Measurements from ENCODE around the gene LRFN5.

Gene LRFN5

DNA sequence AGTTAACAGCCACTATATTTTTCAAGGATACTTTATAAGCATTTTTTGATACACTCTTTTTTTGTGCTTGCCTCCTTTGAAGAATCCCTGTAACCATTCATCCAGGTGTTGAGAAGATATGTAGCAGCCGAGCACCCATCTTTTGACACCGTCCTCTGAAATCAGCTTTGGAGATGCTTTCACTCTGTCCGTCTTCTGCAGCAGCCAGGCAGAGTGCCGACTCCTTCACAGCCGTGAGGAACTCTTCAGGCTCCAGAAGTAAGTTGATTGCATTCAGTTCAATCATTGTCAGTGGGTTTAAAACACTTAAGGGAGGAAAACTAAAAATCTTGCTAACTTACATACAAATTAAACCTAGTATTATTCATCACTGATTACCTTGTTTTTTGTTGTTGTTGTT is 160.1 kb downstream of the LRFN5 start:
- in situ Hi-C loops (cut with HindIII; ENCODE audit: low sequenced_read_pairs): no loop called here

DNA sequence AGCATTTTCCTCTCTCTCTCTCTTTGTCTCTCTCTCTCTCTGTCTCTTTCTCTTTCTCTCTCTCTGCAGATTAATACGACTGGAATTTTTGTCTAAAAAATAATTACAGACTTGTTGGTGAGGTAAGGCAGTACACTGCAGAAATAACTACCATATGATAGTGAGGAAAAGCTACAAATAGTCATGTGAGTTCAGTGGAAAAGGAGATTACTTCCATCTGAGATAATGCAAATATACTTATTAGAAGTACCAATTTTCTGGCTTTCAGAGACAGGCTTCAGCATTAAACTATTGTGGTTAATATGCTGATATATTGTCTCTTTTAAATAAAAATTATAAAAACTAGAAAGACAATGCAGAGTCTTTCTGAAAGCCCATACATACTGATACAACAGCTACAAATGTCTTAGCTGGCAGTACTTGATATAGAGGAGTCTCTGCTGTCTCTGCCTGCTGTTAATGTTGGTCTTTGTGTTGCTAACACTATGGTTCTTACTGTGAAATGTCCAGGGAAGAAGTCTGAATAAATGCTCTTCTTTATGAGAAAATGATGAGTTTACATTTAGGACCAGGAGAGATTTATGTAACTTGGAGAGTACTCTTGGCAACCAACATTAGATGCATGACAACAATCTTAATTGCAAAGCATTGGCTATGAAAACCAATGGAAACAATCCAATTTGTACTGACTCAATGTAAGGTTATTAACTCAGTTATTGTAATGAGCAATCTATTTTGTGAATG is 167.0 kb downstream of the LRFN5 start:
- TF ChIP-seq, protein P1, sequence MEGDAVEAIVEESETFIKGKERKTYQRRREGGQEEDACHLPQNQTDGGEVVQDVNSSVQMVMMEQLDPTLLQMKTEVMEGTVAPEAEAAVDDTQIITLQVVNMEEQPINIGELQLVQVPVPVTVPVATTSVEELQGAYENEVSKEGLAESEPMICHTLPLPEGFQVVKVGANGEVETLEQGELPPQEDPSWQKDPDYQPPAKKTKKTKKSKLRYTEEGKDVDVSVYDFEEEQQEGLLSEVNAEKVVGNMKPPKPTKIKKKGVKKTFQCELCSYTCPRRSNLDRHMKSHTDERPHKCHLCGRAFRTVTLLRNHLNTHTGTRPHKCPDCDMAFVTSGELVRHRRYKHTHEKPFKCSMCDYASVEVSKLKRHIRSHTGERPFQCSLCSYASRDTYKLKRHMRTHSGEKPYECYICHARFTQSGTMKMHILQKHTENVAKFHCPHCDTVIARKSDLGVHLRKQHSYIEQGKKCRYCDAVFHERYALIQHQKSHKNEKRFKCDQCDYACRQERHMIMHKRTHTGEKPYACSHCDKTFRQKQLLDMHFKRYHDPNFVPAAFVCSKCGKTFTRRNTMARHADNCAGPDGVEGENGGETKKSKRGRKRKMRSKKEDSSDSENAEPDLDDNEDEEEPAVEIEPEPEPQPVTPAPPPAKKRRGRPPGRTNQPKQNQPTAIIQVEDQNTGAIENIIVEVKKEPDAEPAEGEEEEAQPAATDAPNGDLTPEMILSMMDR (IDR thresholded peaks at IDR 0.05; ENCODE audit: low read depth, low read length): no peak
- DNase-seq (ENCODE audit: low read depth, low spot score): no peak
- no peak overlapping the region for H3K4me3 ChIP-seq (ENCODE audit: low read depth, low read length)
- in situ Hi-C loops (cut with HindIII; ENCODE audit: low sequenced_read_pairs): no loop called here

More for the DNA sequence above, 160.1 kb downstream of the LRFN5 start:
- TF ChIP-seq, protein P1 (IDR thresholded peaks at IDR 0.05; ENCODE audit: low read depth, low read length): no peak
- no peak for DNase-seq (ENCODE audit: low read depth, low spot score)
- H3K4me3 ChIP-seq (ENCODE audit: low read depth, low read length): no peak overlapping the region

DNA sequence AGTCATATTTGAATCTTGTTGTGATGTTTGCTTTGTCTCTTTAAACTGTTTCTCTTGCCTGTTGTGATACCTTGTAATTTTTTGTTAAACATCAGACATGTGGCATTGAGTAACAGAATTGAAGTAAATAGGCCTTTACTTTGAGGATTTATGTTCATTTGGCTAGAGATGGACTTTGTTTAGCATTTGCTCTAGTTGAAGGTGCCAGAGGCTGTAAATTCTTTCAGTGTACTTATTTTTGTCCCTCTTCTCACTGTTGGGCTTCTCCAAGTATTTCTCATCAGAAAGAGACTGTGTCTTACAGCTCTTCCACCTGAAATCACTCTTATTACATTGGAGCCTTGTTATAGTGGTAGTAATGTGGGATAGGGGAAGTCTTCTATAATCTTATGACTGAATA is 175.8 kb downstream of the LRFN5 start:
- H3K4me3 ChIP-seq (ENCODE audit: low read depth, low read length): no peak overlapping the region
- TF ChIP-seq, protein P1 (IDR thresholded peaks at IDR 0.05; ENCODE audit: low read depth, low read length): no peak
- in situ Hi-C loops (cut with HindIII; ENCODE audit: low sequenced_read_pairs): no loop called here
- no peak for DNase-seq (ENCODE audit: low read depth, low spot score)

DNA sequence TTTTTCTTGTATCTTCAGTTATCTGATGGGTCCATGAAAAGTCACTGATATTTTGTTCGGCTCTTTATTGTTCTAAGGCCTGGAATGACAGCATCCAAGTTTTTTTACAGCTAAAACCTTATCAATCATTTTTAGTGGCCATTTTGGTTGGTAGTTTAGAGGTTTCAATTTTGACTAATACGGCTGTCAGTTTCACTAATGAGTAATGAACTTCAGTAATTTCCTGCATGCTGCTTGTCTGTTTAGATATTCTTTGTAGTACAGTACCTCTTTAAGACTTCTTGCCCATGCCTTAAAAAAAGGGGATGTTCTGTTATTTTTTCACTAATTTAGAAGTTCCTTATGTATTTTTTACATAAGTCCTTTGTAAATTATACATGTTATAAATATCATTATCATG is 176.7 kb downstream of the LRFN5 start:
- no peak for DNase-seq (ENCODE audit: low read depth, low spot score)
- no peak overlapping the region for H3K4me3 ChIP-seq (ENCODE audit: low read depth, low read length)
- in situ Hi-C loops (cut with HindIII; ENCODE audit: low sequenced_read_pairs): no loop called here
- TF ChIP-seq, protein P1 (IDR thresholded peaks at IDR 0.05; ENCODE audit: low read depth, low read length): no peak

DNA sequence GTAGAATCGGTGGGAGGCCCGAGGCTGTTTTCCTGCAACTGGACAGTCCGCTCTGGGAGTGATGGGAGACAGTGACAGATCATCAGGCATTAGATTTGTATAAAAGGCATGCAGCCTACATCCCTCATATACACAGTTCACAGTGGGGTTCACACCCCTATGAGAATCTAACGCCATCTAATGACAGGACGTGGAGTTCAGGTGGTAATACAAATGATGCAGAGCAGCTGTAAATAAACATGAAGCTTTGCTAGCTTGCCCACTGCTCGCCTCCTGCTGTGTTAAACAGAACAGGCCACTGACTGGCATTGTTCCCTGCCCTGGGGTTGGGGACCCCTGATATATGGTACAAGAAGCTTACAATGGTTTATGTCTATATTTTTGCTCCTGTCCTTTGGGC is 179.0 kb downstream of the LRFN5 start:
- DNase-seq (ENCODE audit: low read depth, low spot score): no peak
- no peak overlapping the region for H3K4me3 ChIP-seq (ENCODE audit: low read depth, low read length)
- in situ Hi-C loops (cut with HindIII; ENCODE audit: low sequenced_read_pairs): no loop called here
- TF ChIP-seq, protein P1 (IDR thresholded peaks at IDR 0.05; ENCODE audit: low read depth, low read length): no peak

DNA sequence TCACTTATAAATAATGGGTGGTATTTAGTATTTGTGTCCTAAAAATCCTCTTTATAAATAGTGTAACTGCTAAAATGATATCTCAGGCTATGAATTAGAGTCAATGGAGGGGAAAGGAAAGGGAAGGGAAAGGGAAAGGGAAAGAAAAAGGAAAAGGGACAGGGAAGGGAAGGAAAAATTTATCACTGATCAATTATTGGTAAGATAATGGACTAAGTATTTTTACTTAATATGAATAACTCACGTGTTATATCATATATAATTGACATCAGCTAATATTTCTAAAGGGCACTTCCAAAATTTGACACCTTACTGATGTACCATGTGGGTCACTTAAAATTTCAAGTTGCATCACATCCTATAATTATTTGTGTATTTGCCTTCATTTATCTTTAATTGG is 193.1 kb downstream of the LRFN5 start:
- TF ChIP-seq, protein P1 (IDR thresholded peaks at IDR 0.05; ENCODE audit: low read depth, low read length): no peak
- DNase-seq (ENCODE audit: low read depth, low spot score): no peak
- in situ Hi-C loops (cut with HindIII; ENCODE audit: low sequenced_read_pairs): no loop called here
- no peak overlapping the region for H3K4me3 ChIP-seq (ENCODE audit: low read depth, low read length)

Measured in astrocyte of the spinal cord (primary cell).